Measurements from ENCODE around the gene CDCA7L. TPM values are rescaled to one million over a fixed set of nuclear protein-coding genes. Genes with fewer than 3 reads are reported as not detected.

The CDCA7L gene
- total RNA-seq, 4 donors from 2014 or later, result 23.7 to 56.2 (median 26.0) TPM

DNA sequence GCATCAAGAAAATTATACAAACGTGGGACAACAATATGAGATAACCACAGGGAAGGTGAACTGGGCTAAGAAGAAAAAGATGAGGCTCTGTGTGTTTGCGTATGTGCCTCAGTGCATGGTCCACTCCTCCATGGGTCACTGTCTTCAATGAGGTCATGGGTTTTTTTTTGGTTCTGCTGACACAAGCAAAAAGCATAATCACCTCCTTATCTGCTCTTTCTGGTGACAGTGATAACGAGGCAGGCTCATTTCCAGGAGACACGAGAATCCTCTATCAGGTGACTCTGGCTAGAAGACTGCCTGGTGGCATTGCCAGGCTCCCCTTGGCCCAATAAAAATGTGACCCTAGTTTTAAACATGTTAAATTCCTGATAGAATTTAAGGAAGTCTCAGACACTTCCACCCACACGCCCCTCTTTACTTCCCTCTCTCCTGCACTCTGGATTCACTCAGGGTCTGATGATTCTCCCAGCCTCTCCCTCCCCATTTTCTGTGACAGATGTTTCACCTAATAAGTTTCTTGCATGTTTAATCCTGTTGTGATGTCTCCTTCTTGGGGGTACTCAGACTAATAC lies 35.3 kb upstream of the CDCA7L start:
- no peak overlapping the region for H3K4me3 ChIP-seq (replicated peaks in 1 of 3)
- H3K36me3 ChIP-seq, result no peaks in the 10 kb centered on the region
- intact Hi-C loops (cut with DNase I), result no loop called here
- H3K27me3 ChIP-seq, result no peaks in the 10 kb centered on the region
- no peak overlapping the region for H3K27ac ChIP-seq
- H3K9me3 ChIP-seq, result no peaks in the 10 kb centered on the region
- TF ChIP-seq CTCF (IDR thresholded peaks at IDR 0.05), result no peak
- TF ChIP-seq POLR2A (IDR thresholded peaks at IDR 0.05), result no peak
- peaks cover 0 to 8% of the 10 kb centered on the region in 2 donors for H3K4me1 ChIP-seq
- 47 to 48% methylated on average over 5 of the region's 5 CpGs for WGBS, 2 donors
- DNase-seq, result no peak

DNA sequence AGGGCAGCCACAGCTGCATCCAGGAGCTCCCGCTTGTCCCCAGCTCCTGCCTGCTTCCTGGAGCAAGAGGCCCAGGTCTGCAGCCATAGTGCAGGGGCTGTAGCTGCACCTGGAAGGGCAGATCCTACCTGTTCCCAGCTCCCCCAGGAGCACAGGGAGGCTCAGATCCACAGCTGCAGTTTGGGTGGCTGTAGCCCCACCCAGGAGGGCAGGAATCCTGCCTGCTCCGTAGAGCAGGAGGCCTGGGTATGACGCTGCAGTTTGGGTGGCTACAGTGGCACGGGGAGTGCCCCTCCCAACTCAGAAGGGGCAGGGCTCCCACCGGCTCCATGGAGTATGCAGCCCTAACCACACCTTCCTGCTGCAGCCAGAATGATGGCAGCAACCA lies 26.7 kb upstream of the CDCA7L start:
- Histone ChIP-seq H3K27me3 (no peaks in the 10 kb centered on the region), H3K4me3 (replicated peaks in 1 of 3) (no peak overlapping the region), H3K36me3 (no peaks in the 10 kb centered on the region), H3K27ac (no peak overlapping the region), H3K9me3 (no peaks in the 10 kb centered on the region), H3K4me1 (peaks cover 0 to 7% of the 10 kb centered on the region in 2 donors)
- 76 to 100% methylated on average over 4 of the region's 5 CpGs for WGBS, 2 donors
- intact Hi-C loops (cut with DNase I), result no loop called here
- no peak for DNase-seq
- TF ChIP-seq POLR2A (IDR thresholded peaks at IDR 0.05), result no peak
- TF ChIP-seq CTCF (IDR thresholded peaks at IDR 0.05), result no peak

GRCh38 chr7:21971780-21972396 lies 26.2 kb upstream of the CDCA7L start:
- no peak for TF ChIP-seq POLR2A (IDR thresholded peaks at IDR 0.05)
- TF ChIP-seq CTCF (IDR thresholded peaks at IDR 0.05), result no peak
- intact Hi-C loops (cut with DNase I), result no loop called here

DNA sequence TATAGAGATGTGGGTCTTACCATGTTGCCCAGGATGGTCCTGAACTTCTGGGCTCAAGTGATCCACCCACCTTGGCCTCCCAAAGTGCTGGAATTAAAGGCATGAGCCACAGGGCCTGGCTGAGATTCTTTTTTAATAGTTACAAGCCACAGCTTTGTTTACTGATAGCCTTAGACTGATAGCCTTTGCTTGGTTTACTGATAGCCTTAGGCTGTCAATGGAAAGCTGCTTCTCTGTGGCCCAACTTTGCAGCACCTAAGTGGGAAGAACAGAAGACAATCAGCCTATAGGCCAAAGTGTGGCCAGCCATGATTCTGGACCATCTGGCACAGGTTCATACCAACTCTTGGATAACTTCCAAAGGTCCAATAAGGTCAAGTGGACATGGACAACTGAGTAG lies 24.1 kb upstream of the CDCA7L start:
- no peak overlapping the region for H3K4me3 ChIP-seq (replicated peaks in 1 of 3)
- no peaks in the 10 kb centered on the region for H3K9me3 ChIP-seq
- TF ChIP-seq CTCF (IDR thresholded peaks at IDR 0.05) (no peak), POLR2A (IDR thresholded peaks at IDR 0.05) (no peak)
- H3K27ac ChIP-seq, result no peak overlapping the region
- H3K4me1 ChIP-seq, result peaks cover 0 to 7% of the 10 kb centered on the region in 2 donors
- intact Hi-C loops (cut with DNase I), result no loop called here
- H3K36me3 ChIP-seq, result no peaks in the 10 kb centered on the region
- no peak for DNase-seq
- no peaks in the 10 kb centered on the region for H3K27me3 ChIP-seq

More at GRCh38 chr7:21971780-21972396, 26.2 kb upstream of the CDCA7L start:
- no peak overlapping the region for H3K4me3 ChIP-seq (replicated peaks in 1 of 3)
- DNase-seq, result no peak
- no peak overlapping the region for H3K27ac ChIP-seq
- H3K36me3 ChIP-seq, result no peaks in the 10 kb centered on the region
- H3K27me3 ChIP-seq, result no peaks in the 10 kb centered on the region
- no peaks in the 10 kb centered on the region for H3K9me3 ChIP-seq
- H3K4me1 ChIP-seq, result peaks cover 0 to 7% of the 10 kb centered on the region in 2 donors
- 96 to 98% methylated on average over 4 to 6 of the region's 6 CpGs for WGBS, 2 donors

DNA sequence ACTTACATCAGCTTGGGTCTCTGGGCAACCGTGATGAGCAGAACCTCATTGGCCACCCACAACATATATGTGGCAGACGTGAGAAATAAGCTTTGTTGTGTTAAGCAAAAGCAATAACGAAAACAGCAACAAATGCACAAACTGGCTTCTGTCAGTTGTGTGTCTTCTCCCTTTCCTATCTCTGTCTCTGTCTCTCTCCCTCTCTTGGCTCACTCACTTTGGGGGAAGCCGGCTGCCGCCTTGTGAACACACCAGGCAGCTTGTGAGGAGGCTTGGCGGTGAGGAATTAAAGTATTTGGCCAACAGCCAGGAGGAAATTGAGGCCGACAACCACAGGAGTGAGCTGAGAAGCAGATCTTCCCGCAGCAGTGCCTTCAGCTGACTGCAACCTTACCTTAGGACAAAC lies 21.9 kb upstream of the CDCA7L start:
- Histone ChIP-seq H3K27ac (no peak overlapping the region), H3K4me1 (peaks cover 0 to 7% of the 10 kb centered on the region in 2 donors), H3K9me3 (no peaks in the 10 kb centered on the region), H3K27me3 (no peaks in the 10 kb centered on the region), H3K36me3 (no peaks in the 10 kb centered on the region), H3K4me3 (replicated peaks in 1 of 3) (no peak overlapping the region)
- intact Hi-C loops (cut with DNase I), result no loop called here
- 64 to 76% methylated on average over 8 of the region's 8 CpGs for WGBS, 2 donors
- TF ChIP-seq CTCF (IDR thresholded peaks at IDR 0.05) (no peak), POLR2A (IDR thresholded peaks at IDR 0.05) (no peak)
- DNase-seq, result no peak

All from thyroid gland (tissue), 4 donors.